ENCODE results near the gene GPRC5C.

GPRC5C gene

DNA sequence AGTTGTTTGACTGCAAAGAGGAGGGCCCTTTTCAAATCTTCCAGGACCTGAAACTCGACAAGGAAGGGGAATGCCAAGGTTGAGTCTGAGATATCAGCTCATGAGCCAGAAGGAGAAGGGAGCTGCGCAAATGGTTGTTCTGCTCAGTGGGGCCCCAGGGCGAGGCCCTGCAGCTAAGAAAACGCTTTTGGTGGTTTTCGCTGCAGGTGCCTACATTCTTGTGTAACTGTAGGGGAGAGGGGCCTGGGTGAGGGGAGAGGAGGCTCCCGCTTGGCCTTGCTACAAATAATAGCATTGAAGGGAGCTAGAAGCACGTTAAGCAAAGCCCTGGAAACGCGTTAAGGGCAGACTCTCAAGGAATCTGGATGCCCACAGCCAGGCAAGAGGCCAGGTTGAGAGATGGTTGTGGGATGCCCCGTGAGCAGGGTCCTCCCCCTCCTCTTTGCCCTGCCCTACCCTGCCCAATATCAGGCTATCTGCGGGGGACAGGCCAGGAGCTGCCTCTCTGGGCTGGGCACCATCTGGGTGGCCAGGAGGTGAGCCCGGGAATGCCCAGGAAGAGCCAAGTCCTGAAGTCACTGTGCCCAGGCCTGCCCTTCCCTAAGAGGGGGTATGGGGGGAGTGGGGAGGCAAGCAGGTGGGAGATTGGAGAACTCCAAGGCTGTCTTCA, 42.7 kb upstream of the GPRC5C start:
- Histone ChIP-seq H3K36me3 (no peaks in the 10 kb centered on the region), H3K4me1 (ENCODE audit: control insufficient read depth in 1 of 2, insufficient read depth in 1 of 2, low read depth in 1 of 2, low read length in 1 of 2) (peaks cover 22 to 23% of the 10 kb centered on the region in 2 experiments), H3K4me3 (ENCODE audit: low read depth in 1 of 2, low read length in 1 of 2) (no peak overlapping the region), H3K9me3 (no peaks in the 10 kb centered on the region), H3K27ac (no peak overlapping the region), H3K27me3 (peaks cover 10% of the 10 kb centered on the region)
- TF ChIP-seq, protein P1, sequence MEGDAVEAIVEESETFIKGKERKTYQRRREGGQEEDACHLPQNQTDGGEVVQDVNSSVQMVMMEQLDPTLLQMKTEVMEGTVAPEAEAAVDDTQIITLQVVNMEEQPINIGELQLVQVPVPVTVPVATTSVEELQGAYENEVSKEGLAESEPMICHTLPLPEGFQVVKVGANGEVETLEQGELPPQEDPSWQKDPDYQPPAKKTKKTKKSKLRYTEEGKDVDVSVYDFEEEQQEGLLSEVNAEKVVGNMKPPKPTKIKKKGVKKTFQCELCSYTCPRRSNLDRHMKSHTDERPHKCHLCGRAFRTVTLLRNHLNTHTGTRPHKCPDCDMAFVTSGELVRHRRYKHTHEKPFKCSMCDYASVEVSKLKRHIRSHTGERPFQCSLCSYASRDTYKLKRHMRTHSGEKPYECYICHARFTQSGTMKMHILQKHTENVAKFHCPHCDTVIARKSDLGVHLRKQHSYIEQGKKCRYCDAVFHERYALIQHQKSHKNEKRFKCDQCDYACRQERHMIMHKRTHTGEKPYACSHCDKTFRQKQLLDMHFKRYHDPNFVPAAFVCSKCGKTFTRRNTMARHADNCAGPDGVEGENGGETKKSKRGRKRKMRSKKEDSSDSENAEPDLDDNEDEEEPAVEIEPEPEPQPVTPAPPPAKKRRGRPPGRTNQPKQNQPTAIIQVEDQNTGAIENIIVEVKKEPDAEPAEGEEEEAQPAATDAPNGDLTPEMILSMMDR (IDR thresholded peaks at IDR 0.05), result no peak

DNA sequence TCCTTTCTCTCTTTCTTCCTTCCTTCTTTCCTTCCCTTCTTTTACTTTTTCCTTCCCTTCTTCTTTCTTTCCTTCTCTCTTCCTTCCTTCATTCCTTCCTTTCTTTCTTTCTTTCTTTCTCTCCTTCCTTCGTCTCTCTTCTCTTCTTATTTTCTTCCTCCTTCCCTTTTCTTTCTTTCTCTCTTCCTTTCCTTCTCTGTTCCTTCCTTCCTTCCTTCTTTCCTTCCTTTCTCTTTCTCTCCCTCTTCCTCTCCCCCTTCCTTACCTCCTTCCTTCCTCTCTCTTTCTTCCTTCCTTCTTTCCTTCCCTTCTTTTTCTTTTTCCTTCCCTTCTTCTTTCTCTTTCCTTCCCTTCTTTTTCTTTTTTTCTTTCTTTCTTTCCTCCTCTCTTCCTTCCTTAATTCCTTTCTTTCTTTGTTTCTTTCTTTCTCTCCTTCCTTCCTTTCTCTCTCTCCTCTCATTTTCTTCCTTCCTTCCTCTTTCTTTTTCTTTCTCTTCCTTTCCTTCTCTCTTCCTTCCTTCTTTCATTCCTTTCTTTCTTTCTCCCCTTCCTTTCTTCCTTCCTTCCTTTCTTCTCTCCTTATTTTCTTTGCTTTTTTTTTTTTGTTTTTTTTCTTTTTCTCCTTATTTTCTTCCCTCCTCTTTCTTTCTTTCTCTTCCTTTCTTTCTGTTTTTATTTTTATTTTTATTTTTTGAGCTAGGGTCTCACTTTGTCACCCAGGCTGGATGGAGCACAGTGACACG, 41.8 kb upstream of the GPRC5C start:
- no peaks in the 10 kb centered on the region for H3K9me3 ChIP-seq
- H3K36me3 ChIP-seq, result no peaks in the 10 kb centered on the region

DNA sequence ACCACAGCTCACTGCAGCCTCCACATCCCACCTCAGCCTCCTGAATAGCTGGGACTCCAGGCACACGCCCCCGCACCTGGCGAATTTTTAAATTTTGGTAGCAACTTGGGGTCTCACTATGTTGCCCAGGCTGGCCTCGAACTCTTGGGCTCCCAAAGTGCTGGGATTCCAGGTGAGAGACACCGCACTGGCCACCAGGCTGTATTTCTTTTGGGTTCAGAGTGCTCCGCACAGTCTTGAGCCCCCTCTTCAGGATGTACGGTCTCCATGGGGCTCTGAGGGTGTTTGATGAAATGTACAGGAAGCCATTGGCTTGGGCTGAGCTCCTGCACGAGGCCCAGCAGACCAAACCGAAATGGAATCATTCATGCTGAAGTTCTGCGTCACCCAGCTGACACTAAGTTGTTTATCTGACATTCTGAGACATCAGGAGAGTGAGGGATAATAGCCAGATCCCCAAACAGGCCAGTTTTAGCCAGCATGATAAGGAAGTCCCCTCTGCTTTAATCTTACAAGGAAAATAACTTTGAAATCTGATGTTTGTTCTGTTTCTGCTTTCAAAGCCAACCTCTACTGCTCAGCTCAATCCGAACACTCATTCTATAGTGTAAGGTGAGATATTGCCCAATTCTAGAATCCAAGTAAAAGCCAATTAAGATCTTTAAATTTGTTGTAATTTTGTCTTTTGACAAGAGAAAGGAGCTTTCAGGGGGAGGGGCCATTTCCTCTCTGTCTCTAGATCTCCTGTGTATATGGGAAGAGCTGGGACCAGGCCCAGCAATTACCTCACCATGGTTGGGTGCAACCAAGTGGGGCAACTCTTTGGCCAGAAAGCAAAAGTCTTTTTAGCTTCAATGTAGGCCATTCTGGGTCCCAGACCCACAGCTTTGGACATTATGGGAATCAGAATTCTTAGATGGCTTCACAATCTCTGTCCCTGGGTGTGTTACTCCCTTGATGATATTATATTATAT, 40.9 kb upstream of the GPRC5C start:
- Histone ChIP-seq H3K9me3 (no peaks in the 10 kb centered on the region), H3K4me3 (ENCODE audit: low read depth in 1 of 2, low read length in 1 of 2) (peak overlapping the region in 1 of 2 experiments; percentile 8), H3K4me1 (ENCODE audit: control insufficient read depth in 1 of 2, insufficient read depth in 1 of 2, low read depth in 1 of 2, low read length in 1 of 2) (peaks cover 22 to 23% of the 10 kb centered on the region in 2 experiments), H3K27ac (peak overlapping the region; percentile 76), H3K27me3 (peaks cover 10% of the 10 kb centered on the region), H3K36me3 (no peaks in the 10 kb centered on the region)
- TF ChIP-seq, protein P1 (IDR thresholded peaks at IDR 0.05), result no peak

More for the DNA sequence above, 41.8 kb upstream of the GPRC5C start:
- Histone ChIP-seq H3K27ac (no peak overlapping the region), H3K4me3 (ENCODE audit: low read depth in 1 of 2, low read length in 1 of 2) (no peak overlapping the region), H3K27me3 (peaks cover 10% of the 10 kb centered on the region), H3K4me1 (ENCODE audit: control insufficient read depth in 1 of 2, insufficient read depth in 1 of 2, low read depth in 1 of 2, low read length in 1 of 2) (peaks cover 22 to 23% of the 10 kb centered on the region in 2 experiments)
- TF ChIP-seq, protein P1 (IDR thresholded peaks at IDR 0.05), result no peak

DNA sequence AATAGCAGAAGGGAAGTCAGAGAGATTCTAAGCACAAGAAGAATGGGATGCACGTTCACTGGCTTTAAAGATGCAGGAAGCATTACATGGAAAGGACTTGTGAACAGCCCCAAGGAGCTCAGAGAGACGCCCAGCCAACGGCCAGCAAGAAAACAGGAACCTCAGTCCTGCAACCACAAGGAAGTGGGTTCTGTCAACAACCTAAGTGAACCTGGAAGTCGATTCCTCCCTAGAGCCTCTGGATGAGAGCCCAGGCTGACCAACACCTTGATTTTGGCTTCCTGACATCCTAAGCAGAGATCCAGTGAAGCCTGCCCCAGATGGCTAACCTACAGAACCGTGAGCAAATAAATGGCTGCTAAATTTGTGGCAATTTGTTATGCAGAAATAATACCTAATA, 40.1 kb upstream of the GPRC5C start:
- Histone ChIP-seq H3K27ac (peak overlapping the region; percentile 76), H3K9me3 (no peaks in the 10 kb centered on the region)
- TF ChIP-seq, protein P1 (IDR thresholded peaks at IDR 0.05), result no peak

DNA sequence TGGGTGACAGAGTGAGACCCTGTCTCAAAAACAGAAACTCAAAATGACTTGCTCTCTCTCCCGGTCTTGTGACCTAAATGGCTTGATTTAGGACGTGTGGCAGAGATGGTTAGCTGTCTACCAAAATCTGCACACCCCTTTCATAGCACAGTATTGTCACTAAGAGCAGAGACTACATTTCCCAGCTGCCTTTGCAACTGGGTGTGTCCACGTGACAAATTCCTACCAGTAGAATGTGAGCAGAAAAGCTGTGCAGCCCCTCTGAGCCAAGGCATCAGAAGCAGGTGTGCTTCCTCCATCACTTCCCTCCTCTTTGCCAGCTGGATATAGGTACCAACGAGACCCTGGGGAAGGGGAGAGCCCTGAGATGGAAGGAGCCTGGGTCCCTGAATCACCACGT, 39.0 kb upstream of the GPRC5C start:
- TF ChIP-seq, protein P1 (IDR thresholded peaks at IDR 0.05), result no peak
- H3K9me3 ChIP-seq, result no peaks in the 10 kb centered on the region
- no peaks in the 10 kb centered on the region for H3K36me3 ChIP-seq
- no peaks in the 10 kb centered on the region for H3K27me3 ChIP-seq
- peaks cover 22 to 23% of the 10 kb centered on the region in 2 experiments for H3K4me1 ChIP-seq (ENCODE audit: control insufficient read depth in 1 of 2, insufficient read depth in 1 of 2, low read depth in 1 of 2, low read length in 1 of 2)
- H3K27ac ChIP-seq, result no peak overlapping the region
- no peak overlapping the region for H3K4me3 ChIP-seq (ENCODE audit: low read depth in 1 of 2, low read length in 1 of 2)

More for the DNA sequence above, 40.1 kb upstream of the GPRC5C start:
- peaks cover 2% of the 10 kb centered on the region for H3K27me3 ChIP-seq
- peaks cover 22 to 23% of the 10 kb centered on the region in 2 experiments for H3K4me1 ChIP-seq (ENCODE audit: control insufficient read depth in 1 of 2, insufficient read depth in 1 of 2, low read depth in 1 of 2, low read length in 1 of 2)
- peak overlapping the region in 1 of 2 experiments; percentile 8 for H3K4me3 ChIP-seq (ENCODE audit: low read depth in 1 of 2, low read length in 1 of 2)
- no peaks in the 10 kb centered on the region for H3K36me3 ChIP-seq
